ENCODE results near the gene ALCAM.

DNA sequence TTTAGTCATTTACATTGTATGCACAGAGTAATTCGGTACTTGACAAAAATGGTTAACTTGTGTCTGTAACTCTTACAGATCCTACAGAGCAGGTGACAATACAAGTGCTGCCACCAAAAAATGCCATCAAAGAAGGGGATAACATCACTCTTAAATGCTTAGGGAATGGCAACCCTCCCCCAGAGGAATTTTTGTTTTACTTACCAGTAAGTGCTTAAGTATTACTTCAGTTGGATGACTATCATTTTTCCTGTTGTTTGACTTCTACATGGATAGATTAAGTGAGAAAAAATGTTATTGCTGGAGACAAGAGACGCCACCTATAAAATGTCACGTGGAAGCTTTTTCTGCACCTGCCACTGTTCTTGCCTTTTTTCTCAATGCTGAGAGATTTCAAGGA lies 173.2 kb downstream of the ALCAM start:
- TF ChIP-seq RARB (CRISPR knock-in tag; IDR thresholded peaks at IDR 0.05): no peak
- TF ChIP-seq, protein P1, sequence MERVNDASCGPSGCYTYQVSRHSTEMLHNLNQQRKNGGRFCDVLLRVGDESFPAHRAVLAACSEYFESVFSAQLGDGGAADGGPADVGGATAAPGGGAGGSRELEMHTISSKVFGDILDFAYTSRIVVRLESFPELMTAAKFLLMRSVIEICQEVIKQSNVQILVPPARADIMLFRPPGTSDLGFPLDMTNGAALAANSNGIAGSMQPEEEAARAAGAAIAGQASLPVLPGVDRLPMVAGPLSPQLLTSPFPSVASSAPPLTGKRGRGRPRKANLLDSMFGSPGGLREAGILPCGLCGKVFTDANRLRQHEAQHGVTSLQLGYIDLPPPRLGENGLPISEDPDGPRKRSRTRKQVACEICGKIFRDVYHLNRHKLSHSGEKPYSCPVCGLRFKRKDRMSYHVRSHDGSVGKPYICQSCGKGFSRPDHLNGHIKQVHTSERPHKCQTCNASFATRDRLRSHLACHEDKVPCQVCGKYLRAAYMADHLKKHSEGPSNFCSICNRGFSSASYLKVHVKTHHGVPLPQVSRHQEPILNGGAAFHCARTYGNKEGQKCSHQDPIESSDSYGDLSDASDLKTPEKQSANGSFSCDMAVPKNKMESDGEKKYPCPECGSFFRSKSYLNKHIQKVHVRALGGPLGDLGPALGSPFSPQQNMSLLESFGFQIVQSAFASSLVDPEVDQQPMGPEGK (CRISPR knock-in tag; IDR thresholded peaks at IDR 0.05; ENCODE audit: borderline replicate concordance): no peak
- no peak for TF ChIP-seq TOX (CRISPR knock-in tag; IDR thresholded peaks at IDR 0.05; ENCODE audit: borderline replicate concordance)
- TF ChIP-seq ZNF8 (CRISPR knock-in tag; IDR thresholded peaks at IDR 0.05): no peak
- TF ChIP-seq PPARA (CRISPR knock-in tag; IDR thresholded peaks at IDR 0.05; ENCODE audit: borderline replicate concordance): no peak
- TF ChIP-seq ZFP30 (CRISPR knock-in tag; IDR thresholded peaks at IDR 0.05): no peak

Measured in SK-N-SH treated with all-trans-retinoic acid at 6 μM for 48 hours (cell line).